NCI-H1436 treated with DMSO at 0.1 percent for 48 hours (cell line): ENCODE data around the gene ERN1.

Experiments
- DNase-seq: peaks from one replicate; lab custom pipeline; 2025; lab: John Stamatoyannopoulos, UW

Gene ERN1

GRCh38 chr17:64003526-64004121 lies 126.3 kb downstream of the ERN1 start:
- DNase-seq: no peak

- DNase-seq: no peak
These were observed 127.1 kb downstream of the ERN1 start for GRCh38 chr17:64002658-64003525.

DNA sequence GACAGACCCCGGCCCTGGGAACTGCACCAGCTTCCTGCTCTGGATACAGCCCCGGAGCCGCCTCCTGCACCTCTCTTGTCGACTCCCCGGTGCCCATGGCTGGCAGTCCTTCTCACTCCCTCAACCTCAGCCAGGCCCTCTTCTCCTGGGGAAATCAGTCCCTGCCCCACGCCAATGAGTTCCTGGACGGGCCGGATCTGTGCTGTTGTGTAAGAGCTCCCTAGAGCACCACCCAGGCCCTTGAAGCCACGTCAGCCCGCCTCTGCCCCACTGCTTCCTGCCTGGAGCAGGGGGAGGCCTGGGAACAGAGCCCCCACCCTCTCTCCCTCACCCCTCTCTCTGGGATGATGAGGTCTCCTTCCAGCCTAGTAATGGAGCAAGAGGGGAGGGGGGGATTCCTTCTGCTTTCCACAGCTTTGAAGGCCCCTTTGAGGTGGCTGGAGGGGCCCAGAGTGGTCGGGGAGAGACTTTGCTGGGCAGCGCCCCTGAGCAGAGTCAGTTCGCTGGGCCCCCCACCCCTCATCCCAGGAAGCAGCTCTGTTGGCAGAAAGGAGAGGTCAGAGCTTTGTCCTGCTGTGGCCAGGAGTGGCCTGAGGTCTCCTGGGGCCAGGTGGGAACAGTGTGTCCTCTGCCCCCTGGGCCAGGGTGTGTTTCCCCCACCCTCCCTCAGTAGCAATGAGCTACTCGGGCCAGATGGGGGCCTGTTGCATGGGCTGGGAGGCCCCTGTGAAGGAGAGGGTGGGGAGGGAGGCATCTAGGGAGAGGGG lies 128.0 kb downstream of the ERN1 start:
- DNase-seq: no peak

- DNase-seq: no peak
These were observed 128.8 kb downstream of the ERN1 start for GRCh38 chr17:64001091-64001579.

DNA sequence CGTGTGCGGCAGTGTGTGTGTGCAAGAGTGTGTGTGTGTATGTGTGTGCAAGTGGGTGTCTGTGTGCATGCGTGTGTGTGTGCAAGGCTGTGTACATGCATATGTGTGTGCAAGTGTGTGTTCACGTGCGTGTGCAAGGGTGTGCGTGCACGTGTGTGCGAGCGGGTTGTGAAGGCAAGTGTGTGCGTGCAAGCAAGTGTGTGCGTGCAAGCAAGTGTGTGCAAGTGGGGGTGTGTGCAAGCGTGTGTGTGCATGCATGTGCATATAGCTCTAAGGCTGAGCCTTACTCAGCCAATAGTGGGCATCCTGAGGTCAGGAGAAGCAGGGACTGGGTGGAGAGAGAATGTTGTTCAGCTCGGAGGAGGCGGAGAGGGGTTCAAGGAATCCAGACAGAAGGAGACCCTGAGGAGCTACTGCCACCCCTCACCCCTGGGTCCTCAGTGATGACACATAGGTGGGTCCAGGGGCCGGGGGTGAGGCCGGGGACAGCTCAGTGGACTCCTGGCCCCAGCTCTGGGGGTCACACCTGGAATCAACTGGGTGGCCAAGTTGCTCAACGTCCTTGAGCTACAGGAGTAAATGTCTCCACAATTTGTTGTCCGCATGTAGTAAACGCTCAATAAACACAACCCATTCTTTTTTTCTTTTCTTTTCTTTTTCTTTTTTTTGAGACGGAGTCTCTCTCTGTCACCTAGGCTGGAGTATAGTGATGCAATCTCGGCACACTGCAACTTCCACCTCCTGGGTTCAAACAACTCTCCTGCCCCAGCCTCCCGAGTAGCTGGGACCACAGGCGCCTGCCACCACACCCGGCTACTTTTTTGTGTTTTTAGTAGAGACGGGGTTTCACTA lies 130.0 kb downstream of the ERN1 start:
- DNase-seq: no peak

DNA sequence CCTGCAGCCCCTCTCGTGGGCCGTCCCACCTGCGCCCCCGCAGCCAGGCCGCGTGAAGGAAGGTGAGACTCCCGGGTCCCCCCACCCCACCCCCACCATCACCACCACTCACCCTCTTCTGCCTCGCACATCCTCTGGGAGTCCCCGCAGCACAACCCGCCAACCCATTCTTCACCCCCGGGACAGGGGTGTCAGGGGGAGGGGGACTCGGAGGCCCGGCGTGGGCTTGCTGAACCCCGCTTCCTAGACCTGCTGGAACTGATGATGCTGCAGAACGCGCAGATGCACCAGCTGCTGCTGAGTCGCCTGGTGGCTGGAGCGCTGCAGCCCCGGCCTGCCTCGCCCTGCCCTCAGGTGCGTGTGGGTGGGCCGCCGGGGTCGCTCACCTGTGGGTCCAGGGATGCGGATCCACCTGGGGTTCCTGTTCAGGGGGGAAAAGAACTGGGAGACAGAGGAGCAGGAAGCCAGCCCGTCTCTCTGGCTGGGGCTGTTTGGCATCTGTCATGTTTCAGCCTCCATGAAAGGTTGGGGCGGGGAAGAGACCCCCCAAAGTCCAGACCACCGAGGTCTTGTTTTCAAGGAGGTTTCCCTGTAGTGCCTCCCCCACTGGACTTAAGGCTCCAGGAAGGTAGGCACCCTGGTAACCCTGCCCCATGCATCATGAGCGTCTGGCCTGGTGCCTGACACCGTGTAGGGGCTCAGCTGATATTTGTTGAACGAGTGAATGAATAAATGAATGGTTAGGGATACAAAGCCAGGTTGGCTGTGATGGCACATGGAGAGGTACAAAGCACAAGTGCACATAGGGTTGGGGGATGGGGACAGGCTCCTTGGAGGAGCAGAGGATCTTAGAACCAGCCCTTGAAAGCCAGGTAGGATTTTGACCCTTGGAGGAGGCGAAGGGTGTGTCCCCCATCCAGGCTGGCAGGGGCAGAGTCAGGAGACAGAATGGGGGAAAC lies 130.9 kb downstream of the ERN1 start:
- no peak for DNase-seq

- DNase-seq: no peak
These were observed 131.8 kb downstream of the ERN1 start, which contains the start of gene PRR29 for GRCh38 chr17:63998050-63998720. Gene PRR29, plus strand, starts transcription at chr17:63998351. Its CDS starts 14 bp downstream, at chr17:63998365.

- DNase-seq: no peak
These were observed 132.4 kb downstream of the ERN1 start for GRCh38 chr17:63997341-63998048.

DNA sequence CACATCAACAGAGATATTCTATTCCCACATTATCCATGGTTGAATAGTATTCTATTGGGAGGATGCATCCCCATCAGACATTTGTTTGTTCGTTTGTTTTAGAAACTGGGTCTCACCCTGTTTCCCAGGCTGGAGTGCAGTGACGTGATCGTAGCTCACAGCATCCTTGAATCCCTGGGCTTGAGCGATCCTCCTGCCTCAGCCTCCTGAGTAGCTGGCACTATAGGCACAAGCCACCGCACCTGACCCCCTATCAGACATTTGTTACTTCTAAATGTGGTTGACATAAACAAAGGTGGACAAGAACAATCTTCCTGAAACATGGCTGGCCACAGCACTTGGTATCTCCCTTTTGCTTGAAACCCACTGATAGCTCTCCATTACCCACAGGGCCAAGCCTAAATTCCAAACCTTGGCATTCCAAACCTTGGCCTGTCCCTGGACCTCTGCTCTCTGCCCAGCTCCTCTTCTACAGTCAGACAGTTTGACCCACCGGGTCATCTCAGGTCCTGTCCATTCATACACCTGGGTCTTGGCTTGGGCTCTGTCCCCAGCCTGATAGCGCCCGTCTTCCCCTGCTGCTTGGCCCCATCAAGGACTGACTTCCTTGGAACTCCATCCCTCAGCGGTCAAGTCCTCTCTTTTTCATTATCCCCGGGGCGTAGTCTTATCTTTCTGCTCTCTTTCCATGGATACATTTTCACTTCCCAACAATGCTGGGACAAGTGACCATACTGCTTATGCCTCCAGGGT lies 133.3 kb downstream of the ERN1 start:
- DNase-seq: no peak

DNA sequence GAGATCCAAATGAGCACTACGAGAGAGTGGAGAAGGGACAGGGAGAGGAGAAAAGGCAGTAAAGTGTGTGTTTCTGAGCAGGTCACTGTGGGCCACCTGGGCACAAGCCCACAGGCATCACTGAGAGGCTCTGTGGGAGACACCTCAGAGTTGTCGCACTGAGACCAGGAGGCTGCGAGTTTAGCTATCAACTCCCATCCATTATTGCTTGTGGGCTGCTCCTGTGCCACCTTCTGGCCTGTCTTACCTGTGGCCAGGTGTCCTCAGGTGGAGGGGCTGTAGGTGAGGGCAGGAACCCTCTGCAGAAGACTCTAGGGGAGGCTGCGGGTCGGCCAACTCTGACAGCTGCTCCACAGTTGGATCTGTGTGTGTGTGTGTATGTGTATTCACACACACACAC lies 134.3 kb downstream of the ERN1 start:
- no peak for DNase-seq

DNA sequence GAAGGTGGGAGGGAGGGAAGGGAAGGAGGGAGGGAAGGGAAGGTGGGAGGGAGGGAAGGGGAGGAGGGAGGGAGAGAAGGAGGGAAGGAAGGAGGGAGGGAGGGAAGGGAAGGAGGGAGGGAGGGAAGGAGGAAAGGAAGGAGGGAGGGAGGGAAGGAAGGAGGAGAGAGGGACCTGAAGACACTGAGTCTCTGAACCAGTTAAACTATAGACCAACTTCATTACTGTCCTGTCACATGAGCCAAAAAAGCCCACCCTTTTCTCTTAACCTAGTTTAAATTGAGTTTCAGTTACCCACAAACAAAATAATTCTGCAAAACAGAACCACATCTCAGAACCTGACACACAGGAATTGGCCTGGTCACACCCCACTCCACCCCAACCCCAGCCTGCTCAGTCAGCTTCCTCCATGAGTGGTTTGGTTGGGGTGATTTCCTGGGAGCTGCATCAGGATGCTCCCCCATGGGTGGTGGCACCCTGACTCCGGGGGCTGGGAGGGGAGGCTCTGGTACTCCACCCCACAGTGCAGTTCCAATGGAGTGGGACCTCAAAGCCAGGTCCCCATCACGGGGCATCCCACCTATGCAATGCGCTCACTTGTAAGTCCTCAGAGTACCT lies 136.5 kb downstream of the ERN1 start:
- DNase-seq: no peak

DNA sequence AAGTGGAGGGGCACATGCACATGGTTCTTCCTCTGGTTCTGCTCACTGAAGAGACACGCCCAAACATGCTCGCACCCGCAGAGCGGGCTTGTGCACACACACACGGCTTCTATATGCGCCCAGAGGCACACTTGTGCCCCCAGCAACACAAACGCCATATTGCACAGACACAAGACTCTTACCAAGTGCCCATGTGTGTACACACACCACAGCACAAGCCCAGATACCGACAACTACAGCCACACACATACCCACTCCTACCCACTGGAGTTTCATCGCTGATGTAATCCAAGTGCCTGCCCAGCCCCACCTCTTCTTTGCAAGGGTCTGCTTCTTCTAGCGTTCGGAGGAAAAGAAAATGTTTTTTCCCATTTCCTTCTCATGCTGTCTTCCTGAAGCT lies 138.3 kb downstream of the ERN1 start:
- DNase-seq: no peak

DNA sequence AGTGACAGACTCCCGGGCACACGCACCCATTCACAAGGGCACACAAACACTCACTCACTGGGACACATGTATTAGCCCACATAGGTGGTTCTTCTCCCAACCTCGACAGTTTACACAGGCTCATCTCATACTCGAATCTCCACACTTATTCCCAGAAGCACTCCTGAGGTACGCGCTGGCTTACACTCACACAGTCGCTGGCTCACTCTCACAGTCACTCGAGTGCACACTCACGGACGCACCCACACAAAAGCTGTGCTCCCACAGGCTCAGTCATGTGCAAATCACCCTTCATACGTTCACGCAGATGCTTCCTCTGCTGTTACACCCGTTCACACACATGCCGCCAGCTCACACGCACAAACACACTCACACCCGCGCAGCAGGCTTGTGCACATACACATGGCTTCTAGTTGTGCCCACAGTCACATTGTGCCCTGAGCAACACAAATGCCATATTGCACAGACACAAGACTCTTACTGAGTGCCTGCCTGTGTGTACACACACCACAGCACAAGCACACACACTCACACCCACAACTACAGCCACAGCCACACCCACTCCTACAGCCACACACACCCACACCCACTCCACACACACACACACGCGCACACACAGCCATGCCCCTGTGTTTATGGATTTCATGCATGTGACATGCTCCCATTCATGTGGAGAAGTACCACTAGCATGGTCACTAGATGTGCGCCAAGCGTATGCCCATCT lies 140.2 kb downstream of the ERN1 start:
- no peak for DNase-seq
